GM23338 (cell line): ENCODE measurements around the gene STAT3. TPM values are rescaled to one million over a fixed set of nuclear protein-coding genes. Genes with fewer than 3 reads are reported as not detected.
A peak's percentile ranks its signal among the peaks of the same experiment; 100 is the strongest.

Experiments
- ATAC-seq: fragments of 200-7000 bp; cut with Tn5 transposase; 3 replicates; pipeline ENCODE4 v1.9.1; 2020
- DNase-seq: peaks from one replicate; pipeline ENCODE4 v3.0.0-alpha.2; 2015; ENCODE audit warnings: low spot score
- H2AFZ ChIP-seq: fragments of 200-600 bp; sonication (generic); 2 replicates; pipeline ENCODE4 v1.8.0; 2016; ENCODE audit warnings: antibody characterized with exemption, mild to moderate bottlenecking, moderate library complexity
- H3F3A ChIP-seq: fragments of 200-600 bp; sonication (generic); replicated peaks from 2 replicates; pipeline ENCODE4 v1.8.0; 2017; ENCODE audit warnings: antibody characterized with exemption, mixed run types, low read depth
- H3K27ac ChIP-seq: fragments of 200-600 bp; sonication (generic); 2 replicates; pipeline ENCODE4 v1.6.1; 2016; ENCODE audit warnings: low read depth
- H3K27me3 ChIP-seq: fragments of 200-600 bp; sonication (generic); 2 replicates; pipeline ENCODE4 v1.8.0; 2016; ENCODE audit warnings: mild to moderate bottlenecking, mixed run types, moderate library complexity; ENCODE audit not compliant: insufficient read depth
- H3K36me3 ChIP-seq: fragments of 200-600 bp; sonication (generic); 2 replicates; pipeline ENCODE4 v1.8.0; 2016; ENCODE audit warnings: mild to moderate bottlenecking; ENCODE audit not compliant: insufficient read depth
- H3K4me1 ChIP-seq: fragments of 200-600 bp; sonication (generic); 2 replicates; pipeline ENCODE4 v1.8.0; 2016; ENCODE audit warnings: mild to moderate bottlenecking, moderate library complexity; ENCODE audit not compliant: insufficient read depth
- H3K4me2 ChIP-seq: fragments of 200-600 bp; sonication (generic); 2 replicates; pipeline ENCODE4 v1.7.1; 2017; ENCODE audit warnings: mixed run types
- H3K4me3 ChIP-seq: fragments of 200-600 bp; sonication (generic); 2 replicates; pipeline ENCODE4 v1.6.1; 2016; ENCODE audit warnings: mixed run types
- H3K79me2 ChIP-seq: fragments of 200-600 bp; sonication (generic); replicated peaks from 2 replicates; pipeline ENCODE4 v1.8.0; 2017; ENCODE audit warnings: mild to moderate bottlenecking; ENCODE audit not compliant: insufficient read depth
- H3K9me2 ChIP-seq: fragments of 200-600 bp; sonication (generic); 2 replicates; pipeline ENCODE4 v1.8.0; 2017; ENCODE audit not compliant: insufficient read depth
- H4K20me1 ChIP-seq: fragments of 200-600 bp; sonication (generic); replicated peaks from 2 replicates; pipeline ENCODE4 v1.8.0; 2017; ENCODE audit warnings: mild to moderate bottlenecking; ENCODE audit not compliant: insufficient read depth
- H3K27ac Mint-ChIP-seq: 2 replicates; pipeline ENCODE4 v1.8.0; 2020; ENCODE audit warnings: inconsistent platforms, mild to moderate bottlenecking, moderate library complexity, mixed read lengths
- H3K27me3 Mint-ChIP-seq: 3 replicates; pipeline ENCODE4 v1.8.0; 2022; ENCODE audit warnings: low read depth, mild to moderate bottlenecking, moderate library complexity, mixed read lengths, inconsistent platforms; ENCODE audit not compliant: insufficient read depth, poor library complexity
- H3K36me3 Mint-ChIP-seq: 3 replicates; pipeline ENCODE4 v1.8.0; 2021; ENCODE audit warnings: low read depth, mild to moderate bottlenecking, inconsistent platforms, moderate library complexity, mixed read lengths
- H3K4me1 Mint-ChIP-seq: 3 replicates; pipeline ENCODE4 v1.8.0; 2020; ENCODE audit warnings: mild to moderate bottlenecking, inconsistent platforms, mixed read lengths
- H3K4me3 Mint-ChIP-seq: 3 replicates; pipeline ENCODE4 v1.8.0; 2021; ENCODE audit warnings: moderate library complexity, mild to moderate bottlenecking, inconsistent platforms, mixed read lengths
- H3K9me3 Mint-ChIP-seq: 3 replicates; pipeline ENCODE4 v1.8.0; 2020; ENCODE audit warnings: moderate library complexity, mild to moderate bottlenecking, inconsistent platforms, mixed read lengths
- CREB1 ChIP-seq: fragments of 250-450 bp; sonication (Bioruptor Pico); IDR thresholded peaks from 2 replicates; pipeline ENCODE4 v1.5.0; 2020; ENCODE audit warnings: low read depth, mild to moderate bottlenecking, moderate library complexity
- EZH2 ChIP-seq: fragments of 200-600 bp; sonication (generic); IDR thresholded peaks from one replicate; pipeline ENCODE4 v1.8.0; 2017; ENCODE audit warnings: antibody characterized with exemption, mild to moderate bottlenecking, low read depth; ENCODE audit not compliant: unreplicated experiment
- EZH2phosphoT487 ChIP-seq: fragments of 200-600 bp; sonication (generic); IDR thresholded peaks from one replicate; pipeline ENCODE4 v1.8.1; 2018; ENCODE audit warnings: antibody characterized with exemption; ENCODE audit not compliant: unreplicated experiment
- JUNB ChIP-seq: IDR thresholded peaks from one replicate; pipeline ENCODE4 v1.6.1; 2016; ENCODE audit warnings: antibody characterized with exemption; ENCODE audit not compliant: unreplicated experiment
- NANOG ChIP-seq: IDR thresholded peaks from 2 replicates; pipeline ENCODE4 v1.6.1; 2016; ENCODE audit warnings: antibody characterized with exemption, borderline replicate concordance
- POLR2AphosphoS5 ChIP-seq: IDR thresholded peaks from 2 replicates; pipeline ENCODE4 v1.6.1; 2016; ENCODE audit warnings: antibody characterized with exemption, low read depth
- REST ChIP-seq: IDR thresholded peaks from one replicate; pipeline ENCODE4 v1.6.1; 2018; ENCODE audit warnings: antibody characterized with exemption; ENCODE audit not compliant: unreplicated experiment
- STAT1 ChIP-seq: IDR thresholded peaks from one replicate; pipeline ENCODE4 v1.6.1; 2016; ENCODE audit warnings: antibody characterized with exemption; ENCODE audit not compliant: unreplicated experiment
- ZNF114 ChIP-seq: fragments of 250-450 bp; sonication (Bioruptor Pico); IDR thresholded peaks from 2 replicates; pipeline ENCODE4 v1.5.0; 2020; ENCODE audit warnings: mild to moderate bottlenecking, moderate library complexity
- ZNF331 ChIP-seq: fragments of 250-450 bp; sonication (Bioruptor Pico); IDR thresholded peaks from 2 replicates; pipeline ENCODE4 v1.5.0; 2020; ENCODE audit warnings: low read depth, mild to moderate bottlenecking, moderate library complexity
- ZNF462 ChIP-seq: fragments of 250-450 bp; sonication (Bioruptor Pico); IDR thresholded peaks from 2 replicates; pipeline ENCODE4 v1.5.0; 2020; ENCODE audit warnings: mild to moderate bottlenecking, moderate library complexity
- polyA plus RNA-seq: library from polyadenylated mRNA; unstranded; fragments of >200 nt; fragmentation: Nextera tagmentation; extraction: Ambion mirVana; gene quantifications from 2 replicates; pipeline ENCODE4 v1.2.1, GENCODE V29; 2016
- total RNA-seq: library from RNA; depleted of rRNA; stranded (reverse); fragments of >200 nt; shearing (Covaris generic); gene quantifications from 2 replicates; pipeline ENCODE4 v1.2.3, GENCODE V29; 2014
- TF ChIP-seq, protein P1 (sequence below), 2 experiments: fragments of 200-600 bp in 1 of 2; sonication (generic) in 1 of 2; conservative IDR thresholded peaks; 2 replicates each; pipeline versions ENCODE4 v1.5.1 to v1.6.1; 2016 to 2017; ENCODE audit warnings: antibody characterized with exemption in 2 of 2, low read depth in 2 of 2, mild to moderate bottlenecking in 2 of 2, moderate library complexity in 1 of 2
- TF ChIP-seq, protein P2 (sequence below): IDR thresholded peaks from 2 replicates; pipeline ENCODE4 v1.6.1; 2016; ENCODE audit warnings: antibody characterized with exemption

Gene STAT3
- total and polyA plus RNA-seq, 2 experiments from 2014 or later: 49.5 to 78.0 TPM

DNA sequence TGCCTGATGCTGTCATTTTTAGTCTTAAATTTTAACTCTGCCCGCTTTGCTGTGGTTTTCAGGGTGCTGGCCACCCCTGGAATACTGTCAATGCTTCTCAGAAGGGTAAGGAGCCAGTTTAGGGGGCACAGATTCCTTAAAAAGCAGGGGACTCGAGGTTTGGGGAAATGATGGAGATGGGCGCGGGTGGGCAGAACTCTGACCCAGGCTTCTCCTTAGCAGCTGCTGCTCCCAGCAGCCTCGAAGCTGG, 76.3 kb downstream of the STAT3 start:
- H2AFZ ChIP-seq: no peak overlapping the region
- Mint-ChIP-seq H3K36me3 (peaks cover 14% of the 10 kb centered on the region), H3K27me3 (peaks cover 11% of the 10 kb centered on the region), H3K4me3 (peak overlapping the region; percentile 46), H3K4me1 (peaks cover 44% of the 10 kb centered on the region), H3K27ac (no peak overlapping the region), H3K9me3 (no peaks in the 10 kb centered on the region; the same call in 2 of the 3 replicates)
- H3K36me3 ChIP-seq: peaks cover 13% of the 10 kb centered on the region; the same call in 1 of the 2 replicates
- no peak for ATAC-seq
- no peaks in the 10 kb centered on the region for H3K27me3 ChIP-seq
- H3K79me2 ChIP-seq: no peaks in the 10 kb centered on the region
- peak overlapping the region; percentile 82 for H3K4me2 ChIP-seq
- H3K4me3 ChIP-seq: peak overlapping the region; percentile 56; the same call in 1 of the 2 replicates
- no peaks in the 10 kb centered on the region; the same call in 1 of the 2 replicates for H4K20me1 ChIP-seq
- H3K4me1 ChIP-seq: peaks cover 23% of the 10 kb centered on the region
- no peaks in the 10 kb centered on the region for H3K9me2 ChIP-seq
- DNase-seq: no peak
- peaks cover 24% of the 10 kb centered on the region for H3F3A ChIP-seq
- TF ChIP-seq NANOG (no peak), EZH2 (no peak), CREB1 (no peak), STAT1 (no peak), ZNF331 (CRISPR knock-in tag) (no peak), ZNF114 (CRISPR knock-in tag) (no peak), JUNB (no peak), REST (no peak), EZH2phosphoT487 (no peak), POLR2AphosphoS5 (no peak), ZNF462 (CRISPR knock-in tag) (no peak)
- TF ChIP-seq, protein P1, sequence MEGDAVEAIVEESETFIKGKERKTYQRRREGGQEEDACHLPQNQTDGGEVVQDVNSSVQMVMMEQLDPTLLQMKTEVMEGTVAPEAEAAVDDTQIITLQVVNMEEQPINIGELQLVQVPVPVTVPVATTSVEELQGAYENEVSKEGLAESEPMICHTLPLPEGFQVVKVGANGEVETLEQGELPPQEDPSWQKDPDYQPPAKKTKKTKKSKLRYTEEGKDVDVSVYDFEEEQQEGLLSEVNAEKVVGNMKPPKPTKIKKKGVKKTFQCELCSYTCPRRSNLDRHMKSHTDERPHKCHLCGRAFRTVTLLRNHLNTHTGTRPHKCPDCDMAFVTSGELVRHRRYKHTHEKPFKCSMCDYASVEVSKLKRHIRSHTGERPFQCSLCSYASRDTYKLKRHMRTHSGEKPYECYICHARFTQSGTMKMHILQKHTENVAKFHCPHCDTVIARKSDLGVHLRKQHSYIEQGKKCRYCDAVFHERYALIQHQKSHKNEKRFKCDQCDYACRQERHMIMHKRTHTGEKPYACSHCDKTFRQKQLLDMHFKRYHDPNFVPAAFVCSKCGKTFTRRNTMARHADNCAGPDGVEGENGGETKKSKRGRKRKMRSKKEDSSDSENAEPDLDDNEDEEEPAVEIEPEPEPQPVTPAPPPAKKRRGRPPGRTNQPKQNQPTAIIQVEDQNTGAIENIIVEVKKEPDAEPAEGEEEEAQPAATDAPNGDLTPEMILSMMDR (conservative IDR thresholded peaks at IDR 0.05; ENCODE audit: low read depth in 2 of 2): no peak
- TF ChIP-seq, protein P2, sequence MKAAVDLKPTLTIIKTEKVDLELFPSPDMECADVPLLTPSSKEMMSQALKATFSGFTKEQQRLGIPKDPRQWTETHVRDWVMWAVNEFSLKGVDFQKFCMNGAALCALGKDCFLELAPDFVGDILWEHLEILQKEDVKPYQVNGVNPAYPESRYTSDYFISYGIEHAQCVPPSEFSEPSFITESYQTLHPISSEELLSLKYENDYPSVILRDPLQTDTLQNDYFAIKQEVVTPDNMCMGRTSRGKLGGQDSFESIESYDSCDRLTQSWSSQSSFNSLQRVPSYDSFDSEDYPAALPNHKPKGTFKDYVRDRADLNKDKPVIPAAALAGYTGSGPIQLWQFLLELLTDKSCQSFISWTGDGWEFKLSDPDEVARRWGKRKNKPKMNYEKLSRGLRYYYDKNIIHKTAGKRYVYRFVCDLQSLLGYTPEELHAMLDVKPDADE: no peak
- peak overlapping the region; percentile 59; the same call in 1 of the 2 replicates for H3K27ac ChIP-seq
